SK-N-SH treated with all-trans-retinoic acid at 6 μM for 48 hours (cell line): Measurements from ENCODE around the gene KIFAP3.

Experiments used
- RARB ChIP-seq: fragments of 250-450 bp; sonication (Bioruptor Pico); IDR thresholded peaks from 2 replicates; pipeline ENCODE4 v1.8.0; 2021; ENCODE audit warnings: mild to moderate bottlenecking, moderate library complexity
- TF ChIP-seq, protein P1 (sequence below): fragments of 250-450 bp; sonication (Bioruptor Pico); IDR thresholded peaks from 2 replicates; pipeline ENCODE4 v1.8.0; 2020; ENCODE audit warnings: mild to moderate bottlenecking, moderate library complexity, borderline replicate concordance

DNA sequence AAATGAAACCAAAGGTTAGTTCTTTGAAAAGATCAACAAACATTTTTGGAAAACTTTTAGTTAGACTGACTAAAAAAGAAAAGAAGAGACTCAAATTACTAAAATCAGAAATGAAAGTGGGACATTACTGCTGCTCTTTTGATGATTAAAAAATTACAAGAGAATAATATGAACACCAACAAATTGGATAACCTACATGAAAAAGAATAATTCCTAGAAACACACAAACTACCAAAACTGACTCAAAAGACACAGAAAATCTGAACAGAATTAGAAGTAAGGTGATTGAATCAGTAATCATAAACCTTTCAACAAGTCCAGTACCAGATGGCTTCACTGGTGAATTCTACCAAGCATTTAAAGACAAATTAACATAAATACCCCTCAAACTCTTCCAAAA lies 5.6 kb downstream of the KIFAP3 start:
- TF ChIP-seq, protein P1, sequence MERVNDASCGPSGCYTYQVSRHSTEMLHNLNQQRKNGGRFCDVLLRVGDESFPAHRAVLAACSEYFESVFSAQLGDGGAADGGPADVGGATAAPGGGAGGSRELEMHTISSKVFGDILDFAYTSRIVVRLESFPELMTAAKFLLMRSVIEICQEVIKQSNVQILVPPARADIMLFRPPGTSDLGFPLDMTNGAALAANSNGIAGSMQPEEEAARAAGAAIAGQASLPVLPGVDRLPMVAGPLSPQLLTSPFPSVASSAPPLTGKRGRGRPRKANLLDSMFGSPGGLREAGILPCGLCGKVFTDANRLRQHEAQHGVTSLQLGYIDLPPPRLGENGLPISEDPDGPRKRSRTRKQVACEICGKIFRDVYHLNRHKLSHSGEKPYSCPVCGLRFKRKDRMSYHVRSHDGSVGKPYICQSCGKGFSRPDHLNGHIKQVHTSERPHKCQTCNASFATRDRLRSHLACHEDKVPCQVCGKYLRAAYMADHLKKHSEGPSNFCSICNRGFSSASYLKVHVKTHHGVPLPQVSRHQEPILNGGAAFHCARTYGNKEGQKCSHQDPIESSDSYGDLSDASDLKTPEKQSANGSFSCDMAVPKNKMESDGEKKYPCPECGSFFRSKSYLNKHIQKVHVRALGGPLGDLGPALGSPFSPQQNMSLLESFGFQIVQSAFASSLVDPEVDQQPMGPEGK (CRISPR knock-in tag), result no peak
- TF ChIP-seq RARB (CRISPR knock-in tag), result no peak
